NCI-H146 (cell line): ENCODE results near the gene TAGAP.

ENCODE experiments used
- DNase-seq: peaks from one replicate; lab custom pipeline; 2025; lab: John Stamatoyannopoulos, UW

Gene TAGAP

GRCh38 chr6:159071843-159072769 is 27.3 kb upstream of the TAGAP start:
- no peak for DNase-seq

GRCh38 chr6:159068904-159069578 is 24.2 kb upstream of the TAGAP start:
- DNase-seq = no peak

DNA sequence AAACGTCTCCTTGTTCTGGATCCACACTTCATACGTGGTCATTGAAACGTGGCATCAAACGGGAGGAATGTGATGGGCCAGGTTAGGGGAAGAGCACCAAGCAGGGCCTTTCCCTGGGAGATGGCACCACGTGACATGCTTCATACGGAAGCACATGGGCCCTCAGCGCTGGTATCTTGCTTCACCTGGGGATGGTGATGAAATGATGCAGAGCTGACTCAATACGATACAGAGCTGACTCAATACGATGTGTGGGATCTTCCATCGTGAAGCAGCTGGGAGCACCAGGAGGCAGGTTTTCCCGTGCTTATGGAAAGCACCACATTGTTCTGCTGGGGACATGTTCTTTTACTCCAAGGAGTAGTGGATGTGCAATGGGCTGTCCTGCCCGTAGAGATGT is 22.5 kb upstream of the TAGAP start:
- DNase-seq = no peak

DNA sequence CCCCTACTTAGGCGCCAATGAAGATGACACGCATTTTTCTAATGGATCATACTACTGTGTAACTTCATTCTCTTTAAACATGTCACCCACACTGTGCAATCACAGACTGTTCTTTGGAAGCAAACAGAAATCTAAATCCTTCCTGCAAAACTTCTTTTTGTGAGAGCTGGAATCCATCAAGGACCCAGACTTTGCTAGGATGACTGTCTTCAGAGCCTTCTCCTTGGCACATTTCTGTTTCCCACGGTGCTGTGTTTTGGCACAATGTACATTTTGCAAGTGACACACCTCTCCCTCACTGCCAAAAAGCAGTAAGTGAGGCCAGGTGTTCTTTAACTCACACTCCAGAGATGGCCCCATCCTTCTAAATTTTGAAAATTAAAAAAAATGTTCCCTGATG is 21.7 kb upstream of the TAGAP start:
- no peak for DNase-seq

DNA sequence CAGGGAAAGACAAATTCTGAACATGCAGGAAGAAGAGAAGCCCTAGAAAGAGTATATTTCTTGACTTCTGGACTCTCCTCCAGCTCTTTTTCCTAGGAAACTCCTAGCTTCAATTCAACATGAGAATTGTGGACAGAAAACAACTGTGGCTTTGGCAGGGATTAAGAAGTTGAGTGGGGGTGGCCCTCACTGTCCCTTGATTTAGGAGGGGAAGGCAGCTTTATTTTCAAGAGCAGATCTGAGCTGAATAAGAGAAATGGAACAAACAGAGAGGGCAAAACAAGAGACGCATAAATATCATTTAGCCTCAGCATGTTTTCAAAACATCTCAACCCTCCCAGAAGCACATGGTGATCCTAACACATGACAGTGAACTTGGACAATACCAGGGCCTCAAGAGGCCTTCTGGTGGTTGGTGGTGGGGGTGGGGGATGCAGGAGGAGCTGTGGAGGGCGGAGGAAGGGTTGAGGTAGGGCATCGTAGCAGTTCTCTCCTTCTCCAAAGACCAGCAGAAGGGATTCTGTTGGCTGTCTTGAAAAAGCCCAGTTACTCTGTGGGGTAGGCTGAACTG is 21.1 kb upstream of the TAGAP start:
- DNase-seq = no peak

- DNase-seq = no peak
Measured at GRCh38 chr6:159065091-159065490, 20.3 kb upstream of the TAGAP start.

DNA sequence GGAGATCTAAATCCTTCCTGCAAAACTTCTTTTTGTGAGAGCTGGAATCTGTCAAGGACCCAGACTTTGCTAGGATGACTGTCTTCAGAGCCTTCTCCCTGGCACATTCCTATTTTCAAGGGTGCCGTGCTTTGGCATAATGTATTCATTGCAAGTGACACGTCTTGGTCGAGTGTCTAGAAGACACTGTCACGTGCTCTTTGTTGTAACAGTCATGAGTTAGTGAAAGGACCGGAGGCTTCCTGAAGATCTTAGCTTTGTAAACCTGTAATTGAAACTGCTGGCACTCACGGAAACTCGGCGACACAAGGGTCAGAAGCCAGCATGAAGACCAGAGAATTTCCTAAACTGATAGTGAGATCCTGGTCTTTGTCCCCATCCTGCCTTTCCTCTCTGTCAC is 19.7 kb upstream of the TAGAP start:
- no peak for DNase-seq

DNA sequence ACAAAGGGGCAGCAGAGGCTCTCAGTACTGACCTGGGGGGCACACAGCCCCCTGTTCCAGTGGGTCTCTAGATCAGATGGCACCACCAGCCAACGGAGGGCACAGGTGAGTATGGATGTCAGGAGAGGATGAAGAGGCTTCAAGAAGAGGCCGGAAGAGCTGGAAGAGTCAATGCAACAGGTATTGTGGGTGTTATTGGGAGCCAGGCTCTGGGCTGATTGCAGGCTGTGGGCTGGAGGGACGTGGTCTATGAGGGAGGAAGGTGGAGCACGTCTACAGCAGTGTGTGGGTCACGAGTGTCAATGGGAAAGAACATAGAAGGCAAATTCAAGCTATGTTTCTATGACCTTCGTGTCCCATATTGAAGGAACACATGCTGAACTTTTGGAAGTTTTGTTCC is 18.8 kb upstream of the TAGAP start:
- no peak for DNase-seq

DNA sequence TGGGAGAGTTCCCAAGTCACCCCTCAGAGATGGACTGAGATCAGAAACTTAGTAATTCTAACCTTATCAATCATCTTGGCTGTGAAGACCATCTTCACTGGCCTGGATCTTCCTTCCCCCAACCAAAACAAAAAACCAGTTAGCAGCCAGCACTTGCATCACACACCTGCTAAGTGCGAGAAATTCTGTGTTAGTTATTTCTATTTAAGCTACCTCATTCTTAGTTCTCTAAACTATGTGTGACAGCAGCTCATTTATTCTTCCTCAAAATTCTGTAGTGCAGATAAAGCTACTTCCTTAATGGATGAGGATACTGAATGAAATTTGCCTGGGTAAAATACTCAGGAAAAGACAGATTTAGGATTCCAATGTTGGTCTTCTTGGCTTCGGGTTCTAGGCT is 18.2 kb upstream of the TAGAP start:
- DNase-seq = no peak

DNA sequence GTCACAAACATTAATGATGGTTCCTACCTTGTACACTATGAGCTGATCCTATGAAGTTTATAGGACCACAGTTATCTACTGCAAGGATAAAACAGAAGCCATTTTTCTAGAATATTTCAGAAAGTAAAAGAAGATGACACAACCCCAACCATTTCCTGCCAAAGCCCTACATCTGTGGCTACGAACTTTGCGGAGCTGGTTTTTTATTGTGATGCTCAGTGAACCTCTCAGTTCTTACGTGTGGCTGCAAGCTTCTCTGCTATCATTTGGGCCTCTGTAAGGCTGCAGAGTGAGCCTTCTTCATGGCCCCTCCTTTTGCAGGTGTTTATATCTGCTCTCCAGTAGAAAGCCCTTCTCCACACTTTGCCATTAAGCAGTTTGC is 17.8 kb upstream of the TAGAP start:
- no peak for DNase-seq

DNA sequence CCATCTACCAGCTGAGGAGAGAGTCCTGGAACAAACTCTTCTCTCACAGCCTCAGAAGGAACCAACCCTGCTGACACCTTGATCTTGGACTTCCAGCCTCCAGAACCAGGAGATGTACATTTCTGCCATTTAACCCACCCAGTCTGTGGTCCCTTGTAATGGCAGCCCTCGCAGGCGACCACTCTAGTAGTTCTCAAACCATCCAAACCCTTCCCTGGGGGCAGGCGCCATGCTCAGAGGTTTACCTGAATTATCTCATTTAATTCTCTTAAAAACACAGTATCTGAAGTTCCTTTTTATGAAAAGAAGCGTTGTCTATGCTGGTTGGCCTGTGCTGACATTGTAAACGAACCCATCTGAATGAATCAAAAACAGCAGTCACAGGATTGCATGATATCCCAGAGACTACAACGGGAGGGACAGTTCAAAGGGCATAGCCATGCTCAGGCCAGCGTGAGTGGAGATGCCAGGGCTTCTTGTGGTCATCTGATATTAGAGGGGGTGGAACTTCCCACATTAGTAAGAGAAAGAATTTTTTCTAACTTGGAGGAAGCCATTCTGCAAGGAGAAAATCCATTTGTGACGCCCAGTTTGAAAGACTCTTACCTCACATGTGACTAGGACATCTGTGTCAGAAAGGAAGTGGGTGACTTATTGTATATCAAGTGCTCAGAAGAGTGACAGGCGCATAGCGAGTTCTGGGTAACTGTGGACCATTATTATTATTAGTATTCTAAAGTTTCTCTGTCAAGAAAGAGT is 17.2 kb upstream of the TAGAP start:
- no peak for DNase-seq

- no peak for DNase-seq
Measured at GRCh38 chr6:159061146-159061545, 16.4 kb upstream of the TAGAP start.

- no peak for DNase-seq
Measured at GRCh38 chr6:159059885-159060506, 15.2 kb upstream of the TAGAP start.

DNA sequence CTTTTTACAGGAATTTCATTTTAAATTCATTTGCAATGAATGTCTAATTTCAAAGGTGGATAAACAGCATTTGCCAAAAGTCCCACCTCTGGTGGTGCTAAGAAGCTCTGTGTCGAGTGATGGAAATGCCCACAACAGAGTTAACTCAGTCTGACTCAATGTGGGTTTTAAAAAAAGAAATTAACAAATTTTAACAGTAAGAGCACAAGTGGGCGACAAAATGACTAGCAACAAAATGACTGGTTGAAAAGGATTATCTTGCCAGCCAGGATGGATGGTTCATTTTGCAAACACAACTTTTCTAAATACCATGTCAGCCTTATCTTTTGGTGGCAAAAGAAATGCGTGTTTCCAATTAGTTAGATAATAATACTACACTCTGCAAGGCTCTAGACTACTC is 14.3 kb upstream of the TAGAP start:
- no peak for DNase-seq

DNA sequence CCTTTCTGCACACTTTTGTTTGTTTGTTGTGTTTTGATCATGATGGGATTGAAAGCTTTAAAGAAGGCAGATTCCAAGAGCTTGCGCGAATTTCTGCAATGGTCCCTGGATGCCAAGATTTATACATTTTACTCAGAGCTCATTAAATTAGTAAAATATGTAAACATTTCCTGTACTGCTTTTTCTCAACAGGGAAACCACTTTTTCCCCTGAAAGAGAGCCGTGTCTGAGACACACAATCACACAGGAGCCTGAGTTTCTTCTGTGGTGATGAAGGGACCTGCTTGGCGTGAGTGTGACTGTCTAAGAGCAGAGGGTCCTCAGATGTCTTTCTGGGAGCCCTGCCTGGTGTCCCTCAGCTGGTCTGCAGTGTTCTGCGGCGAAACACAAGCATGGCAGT is 12.1 kb upstream of the TAGAP start:
- DNase-seq = no peak

GRCh38 chr6:159056432-159056831 is 11.6 kb upstream of the TAGAP start:
- DNase-seq = no peak

DNA sequence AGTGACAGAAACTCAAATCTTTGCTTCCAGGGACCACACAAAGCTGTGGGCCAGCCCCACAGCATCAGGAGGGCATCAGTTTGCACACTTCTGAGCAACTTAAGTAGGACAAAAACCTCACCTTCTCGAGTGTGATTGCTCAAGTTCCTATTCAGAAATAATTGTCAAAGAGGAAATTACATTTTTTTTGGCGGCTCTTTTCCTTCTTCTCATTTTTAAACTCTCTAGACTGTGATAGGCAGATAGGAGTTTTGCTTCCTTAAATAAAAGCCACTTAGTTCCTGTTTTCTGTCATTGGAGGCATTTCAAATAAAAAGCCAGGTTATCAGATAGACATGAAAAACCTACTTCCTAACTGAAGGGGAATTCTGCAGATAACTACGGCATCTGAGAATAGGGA is 11.2 kb upstream of the TAGAP start:
- no peak for DNase-seq

DNA sequence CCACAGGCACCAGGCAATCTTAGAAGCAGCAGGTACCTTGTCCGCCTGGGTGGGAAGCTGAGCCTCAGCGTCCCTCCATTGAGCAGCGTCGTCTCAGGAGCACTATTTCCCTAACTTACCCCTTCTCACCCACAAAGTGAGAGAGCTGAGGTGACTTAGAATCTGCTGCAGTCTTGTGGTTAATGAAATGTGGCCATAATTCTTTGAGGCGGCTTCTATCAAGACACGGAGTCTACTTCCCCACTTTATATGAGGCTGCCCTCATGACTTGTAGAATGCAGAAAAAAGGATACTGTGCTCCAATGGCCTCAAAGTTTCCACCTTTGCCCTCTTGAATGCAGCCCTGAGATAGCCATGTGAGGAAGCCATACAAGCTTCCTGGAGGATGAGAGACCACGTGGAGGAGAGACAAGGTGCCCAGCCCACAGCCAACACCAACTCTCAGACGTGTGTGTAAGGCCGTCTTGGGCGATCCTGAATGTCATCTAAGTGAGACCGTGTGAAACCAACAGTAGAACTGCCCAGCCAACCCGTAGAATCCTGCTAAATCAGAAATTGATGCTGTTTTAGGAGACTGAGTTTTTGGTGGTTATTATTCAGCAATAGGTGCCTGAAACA is 9.1 kb upstream of the TAGAP start:
- DNase-seq = no peak

DNA sequence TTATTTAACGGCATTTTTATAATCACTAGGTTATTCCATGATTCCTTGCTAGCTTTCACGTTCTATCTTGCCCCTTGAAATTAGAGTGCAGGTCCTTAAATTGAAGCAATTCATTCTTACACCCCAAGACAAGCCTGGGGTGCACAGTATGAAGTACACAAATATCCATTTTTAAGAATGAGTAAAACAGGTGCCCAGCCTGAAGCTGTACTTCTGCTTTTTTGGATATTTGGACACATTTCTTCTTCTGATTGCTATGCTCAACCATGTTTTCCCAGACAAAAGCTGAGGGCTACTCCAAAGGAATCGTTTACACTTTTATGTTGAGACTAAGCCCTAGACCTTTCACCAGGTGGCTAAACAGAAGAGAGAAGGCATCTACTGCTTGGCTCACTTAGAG is 7.9 kb upstream of the TAGAP start:
- no peak for DNase-seq

DNA sequence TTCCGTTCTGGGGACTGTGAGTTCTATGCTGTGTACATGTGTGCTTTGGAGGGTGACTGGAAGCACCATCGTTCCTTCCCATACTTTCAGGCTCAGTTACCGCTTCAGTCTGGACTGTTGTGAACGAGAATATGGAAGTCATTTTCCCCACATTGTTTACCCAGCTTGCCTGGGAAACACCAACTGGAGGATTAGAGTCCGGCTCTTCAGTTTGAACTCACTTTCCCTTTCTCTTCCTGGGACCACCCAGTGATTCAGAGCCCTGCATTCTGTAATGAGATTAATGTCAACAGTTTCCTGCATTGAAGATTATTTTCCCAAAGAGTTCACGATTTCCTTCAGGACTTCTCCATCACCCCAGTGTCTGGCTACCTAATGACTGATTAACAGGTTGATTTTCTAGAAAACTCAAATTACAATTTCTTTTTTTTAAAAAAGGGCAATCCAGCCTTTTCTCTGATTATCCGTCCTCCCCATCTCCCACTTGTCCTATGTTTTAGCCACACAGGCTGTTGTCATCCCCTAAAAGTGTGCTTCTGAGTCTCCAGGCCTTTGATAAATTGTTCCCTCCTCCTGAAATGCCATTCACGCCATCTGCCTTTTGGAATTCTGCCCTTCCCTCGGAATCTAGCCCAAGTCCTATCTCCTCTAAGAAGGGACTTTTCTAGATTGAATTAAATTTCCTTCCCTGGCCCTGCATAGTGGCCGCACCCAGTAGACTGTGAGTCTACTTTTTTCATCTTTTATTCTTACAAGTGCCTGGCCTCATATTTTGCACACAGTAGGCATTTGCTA is 3.3 kb upstream of the TAGAP start:
- no peak for DNase-seq

DNA sequence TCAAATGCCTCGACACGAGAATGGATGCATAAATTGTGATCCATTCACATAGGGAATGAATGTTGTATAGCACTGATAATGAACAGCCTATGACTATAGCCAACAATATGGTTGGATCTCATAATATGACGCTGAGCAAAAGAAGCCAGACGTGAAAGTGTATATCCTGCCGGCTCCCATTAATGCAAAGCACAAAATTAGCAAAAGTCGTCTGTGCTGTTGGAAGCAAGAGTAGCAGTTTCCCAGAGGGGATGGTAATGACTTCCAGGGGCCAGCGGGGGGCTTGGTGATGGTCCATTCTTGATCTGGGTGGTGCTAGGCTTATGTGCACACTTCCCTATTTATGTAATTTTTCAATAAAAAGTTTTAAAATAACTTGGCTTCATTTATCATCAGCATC is 1.0 kb upstream of the TAGAP start:
- DNase-seq = no peak
